Measurements from ENCODE around the gene ELMO1. TPM values are rescaled to one million over a fixed set of nuclear protein-coding genes. Genes with fewer than 3 reads are reported as not detected.

ELMO1 gene
- total and polyA plus RNA-seq, 2 of the 13 experiments (the other 11 are each of a cell fraction or from before 2014, with no cell fraction given), result 0.11 to 0.17 TPM

GRCh38 chr7:37371755-37372154, 76.9 kb downstream of the ELMO1 start (continued):
- TF ChIP-seq ZNF142 (CRISPR knock-in tag; IDR thresholded peaks at IDR 0.05), result no peak
- TF ChIP-seq RFXANK (CRISPR knock-in tag; IDR thresholded peaks at IDR 0.05), result no peak
- no peak for TF ChIP-seq PRDM10 (CRISPR knock-in tag; IDR thresholded peaks at IDR 0.05; ENCODE audit: low read depth)
- no peak for TF ChIP-seq HIC2 (CRISPR knock-in tag; IDR thresholded peaks at IDR 0.05; ENCODE audit: low read depth)
- no peak for TF ChIP-seq KAT2B (IDR thresholded peaks at IDR 0.05; ENCODE audit: borderline replicate concordance, low read depth, low read length)
- no peak for TF ChIP-seq NFATC3 (CRISPR knock-in tag; IDR thresholded peaks at IDR 0.05)
- no peak for TF ChIP-seq ZNF318 (CRISPR knock-in tag; IDR thresholded peaks at IDR 0.05)
- no peak for TF ChIP-seq ZNF740 (CRISPR knock-in tag; IDR thresholded peaks at IDR 0.05)
- TF ChIP-seq MAF1 (CRISPR knock-in tag; IDR thresholded peaks at IDR 0.05; ENCODE audit: borderline replicate concordance), result no peak

Data from HepG2 (cell line).